Measurements from ENCODE around the gene CAB39L.
A peak's percentile ranks its signal among the peaks of the same experiment; 100 is the strongest.

- TF ChIP-seq CTCF (IDR thresholded peaks at IDR 0.05): no peak
- TF ChIP-seq POLR2A (IDR thresholded peaks at IDR 0.05): peak in 1 of 2 donors; percentile 71
These were observed 135.6 kb downstream of the CAB39L start for GRCh38 chr13:49308097-49308875.
